ENCODE data around the gene ANKRD63. TPM values are rescaled to one million over a fixed set of nuclear protein-coding genes. Genes with fewer than 3 reads are reported as not detected.

Gene ANKRD63
- total and polyA plus RNA-seq, 10 of the 15 experiments (the other 5 are each of a cell fraction or from before 2014, with no cell fraction given) = not detected

DNA sequence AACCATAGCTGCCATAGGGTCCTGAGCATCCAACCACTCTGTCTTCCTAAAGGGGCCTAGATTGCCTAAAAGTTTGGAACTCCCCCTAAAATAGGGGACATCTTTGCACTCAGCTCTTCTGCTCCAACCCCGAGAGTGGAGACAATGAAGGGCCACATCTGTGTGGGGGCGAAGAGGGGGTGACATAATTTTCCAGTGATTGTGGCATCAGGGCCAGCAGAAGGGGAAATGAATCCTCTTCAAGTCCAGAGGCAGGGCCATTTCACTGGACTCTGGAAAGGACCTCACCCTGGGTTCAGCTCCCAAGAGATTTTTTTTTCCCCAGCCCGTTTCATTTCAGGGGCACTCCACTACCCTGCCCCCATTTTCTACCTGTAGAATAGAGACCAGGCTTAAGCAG, 4.6 kb upstream of the ANKRD63 start:
- POLR2A ChIA-PET = no interaction called here
- RAD21 ChIA-PET (ENCODE audit: unreplicated experiment) = interaction anchor here (1.1 kb wide), 1 partner anchor 50 kb away, joined by 3 read pairs; no protein-coding TSS in a partner anchor
- DNase-seq (ENCODE audit: low read depth, low spot score) = no peak
- intact Hi-C loops (cut with micrococcal nuclease; ENCODE audit: unreplicated experiment) = no loop called here
- 2% methylated on average over 3 of the region's 3 CpGs for WGBS (ENCODE audit: insufficient coverage, insufficient replicate concordance, low lambda C conversion rate, missing lambda C conversion rate)
- no peak for FAIRE-seq
- Histone ChIP-seq H3K9ac (ENCODE audit: control insufficient read depth, insufficient read depth, low read length) (no peak overlapping the region), H4K20me1 (ENCODE audit: control insufficient read depth, insufficient read depth) (no peaks in the 10 kb centered on the region), H2AFZ (ENCODE audit: control insufficient read depth, low read depth, low read length) (no peak overlapping the region), H3K27me3 (replicated peaks in 1 of 2; ENCODE audit: control insufficient read depth in 2 of 2, insufficient read depth in 2 of 2, low read length in 1 of 2) (peaks cover 3 to 8% of the 10 kb centered on the region in 2 experiments; a peak in 3 of 4 replicates), H3K9me3 (replicated peaks; ENCODE audit: control insufficient read depth, insufficient read depth, low read length) (no peaks in the 10 kb centered on the region; the same call in 2 of the 3 replicates), H3K4me3 (no peak overlapping the region), H3K27ac (ENCODE audit: control insufficient read depth, insufficient read depth) (no peak overlapping the region), H3K79me2 (ENCODE audit: control insufficient read depth, insufficient read depth, low read length) (no peaks in the 10 kb centered on the region), H3K4me2 (ENCODE audit: control insufficient read depth, insufficient read depth) (no peak overlapping the region), H3K4me1 (ENCODE audit: control insufficient read depth, insufficient read depth, low read length) (no peaks in the 10 kb centered on the region), H3K36me3 (ENCODE audit: control insufficient read depth in 2 of 2, insufficient read depth in 2 of 2, low read length in 1 of 2) (no peaks in the 10 kb centered on the region)
- CTCF ChIA-PET = interaction anchor here (0.6 to 0.8 kb wide), 2 partner anchors 30 to 177 kb away, joined by 3 to 4 read pairs; no protein-coding TSS in a partner anchor
- in situ Hi-C loops (cut with MboI) = no loop called here
- TF ChIP-seq, protein P1, sequence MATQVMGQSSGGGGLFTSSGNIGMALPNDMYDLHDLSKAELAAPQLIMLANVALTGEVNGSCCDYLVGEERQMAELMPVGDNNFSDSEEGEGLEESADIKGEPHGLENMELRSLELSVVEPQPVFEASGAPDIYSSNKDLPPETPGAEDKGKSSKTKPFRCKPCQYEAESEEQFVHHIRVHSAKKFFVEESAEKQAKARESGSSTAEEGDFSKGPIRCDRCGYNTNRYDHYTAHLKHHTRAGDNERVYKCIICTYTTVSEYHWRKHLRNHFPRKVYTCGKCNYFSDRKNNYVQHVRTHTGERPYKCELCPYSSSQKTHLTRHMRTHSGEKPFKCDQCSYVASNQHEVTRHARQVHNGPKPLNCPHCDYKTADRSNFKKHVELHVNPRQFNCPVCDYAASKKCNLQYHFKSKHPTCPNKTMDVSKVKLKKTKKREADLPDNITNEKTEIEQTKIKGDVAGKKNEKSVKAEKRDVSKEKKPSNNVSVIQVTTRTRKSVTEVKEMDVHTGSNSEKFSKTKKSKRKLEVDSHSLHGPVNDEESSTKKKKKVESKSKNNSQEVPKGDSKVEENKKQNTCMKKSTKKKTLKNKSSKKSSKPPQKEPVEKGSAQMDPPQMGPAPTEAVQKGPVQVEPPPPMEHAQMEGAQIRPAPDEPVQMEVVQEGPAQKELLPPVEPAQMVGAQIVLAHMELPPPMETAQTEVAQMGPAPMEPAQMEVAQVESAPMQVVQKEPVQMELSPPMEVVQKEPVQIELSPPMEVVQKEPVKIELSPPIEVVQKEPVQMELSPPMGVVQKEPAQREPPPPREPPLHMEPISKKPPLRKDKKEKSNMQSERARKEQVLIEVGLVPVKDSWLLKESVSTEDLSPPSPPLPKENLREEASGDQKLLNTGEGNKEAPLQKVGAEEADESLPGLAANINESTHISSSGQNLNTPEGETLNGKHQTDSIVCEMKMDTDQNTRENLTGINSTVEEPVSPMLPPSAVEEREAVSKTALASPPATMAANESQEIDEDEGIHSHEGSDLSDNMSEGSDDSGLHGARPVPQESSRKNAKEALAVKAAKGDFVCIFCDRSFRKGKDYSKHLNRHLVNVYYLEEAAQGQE (IDR thresholded peaks at IDR 0.05; ENCODE audit: low read depth, low read length) = no peak
- TF ChIP-seq TCF7 (IDR thresholded peaks at IDR 0.05; ENCODE audit: borderline replicate concordance) (no peak), HDAC2 (IDR thresholded peaks at IDR 0.05) (no peak), EZH2 (IDR thresholded peaks at IDR 0.05; ENCODE audit: borderline replicate concordance, control insufficient read depth, low read depth, low read length) (no peak), LARP7 (IDR thresholded peaks at IDR 0.05) (no peak), ZNF622 (IDR thresholded peaks at IDR 0.05) (no peak), MEF2B (IDR thresholded peaks at IDR 0.05; ENCODE audit: partially characterized antibody, poor library complexity, severe bottlenecking) (no peak), NFXL1 (IDR thresholded peaks at IDR 0.05; ENCODE audit: borderline replicate concordance) (no peak), ATF7 (IDR thresholded peaks at IDR 0.05; ENCODE audit: low read depth) (no peak), SREBF1 (IDR thresholded peaks at IDR 0.05; ENCODE audit: low read length) (no peak), ZNF24 (IDR thresholded peaks at IDR 0.05) (no peak), HCFC1 (IDR thresholded peaks at IDR 0.05; ENCODE audit: low read length) (no peak), JUND (IDR thresholded peaks at IDR 0.05; ENCODE audit: low read depth, low read length) (no peak), SIX5 (IDR thresholded peaks at IDR 0.05; ENCODE audit: low read depth, low read length, severe bottlenecking) (no peak), SMC3 (IDR thresholded peaks at IDR 0.05; ENCODE audit: borderline replicate concordance, low read length) (no peak)
- TF ChIP-seq, protein P2, sequence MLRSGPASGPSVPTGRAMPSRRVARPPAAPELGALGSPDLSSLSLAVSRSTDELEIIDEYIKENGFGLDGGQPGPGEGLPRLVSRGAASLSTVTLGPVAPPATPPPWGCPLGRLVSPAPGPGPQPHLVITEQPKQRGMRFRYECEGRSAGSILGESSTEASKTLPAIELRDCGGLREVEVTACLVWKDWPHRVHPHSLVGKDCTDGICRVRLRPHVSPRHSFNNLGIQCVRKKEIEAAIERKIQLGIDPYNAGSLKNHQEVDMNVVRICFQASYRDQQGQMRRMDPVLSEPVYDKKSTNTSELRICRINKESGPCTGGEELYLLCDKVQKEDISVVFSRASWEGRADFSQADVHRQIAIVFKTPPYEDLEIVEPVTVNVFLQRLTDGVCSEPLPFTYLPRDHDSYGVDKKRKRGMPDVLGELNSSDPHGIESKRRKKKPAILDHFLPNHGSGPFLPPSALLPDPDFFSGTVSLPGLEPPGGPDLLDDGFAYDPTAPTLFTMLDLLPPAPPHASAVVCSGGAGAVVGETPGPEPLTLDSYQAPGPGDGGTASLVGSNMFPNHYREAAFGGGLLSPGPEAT (IDR thresholded peaks at IDR 0.05; ENCODE audit: low read depth) = no peak
- TF ChIP-seq, protein P3, sequence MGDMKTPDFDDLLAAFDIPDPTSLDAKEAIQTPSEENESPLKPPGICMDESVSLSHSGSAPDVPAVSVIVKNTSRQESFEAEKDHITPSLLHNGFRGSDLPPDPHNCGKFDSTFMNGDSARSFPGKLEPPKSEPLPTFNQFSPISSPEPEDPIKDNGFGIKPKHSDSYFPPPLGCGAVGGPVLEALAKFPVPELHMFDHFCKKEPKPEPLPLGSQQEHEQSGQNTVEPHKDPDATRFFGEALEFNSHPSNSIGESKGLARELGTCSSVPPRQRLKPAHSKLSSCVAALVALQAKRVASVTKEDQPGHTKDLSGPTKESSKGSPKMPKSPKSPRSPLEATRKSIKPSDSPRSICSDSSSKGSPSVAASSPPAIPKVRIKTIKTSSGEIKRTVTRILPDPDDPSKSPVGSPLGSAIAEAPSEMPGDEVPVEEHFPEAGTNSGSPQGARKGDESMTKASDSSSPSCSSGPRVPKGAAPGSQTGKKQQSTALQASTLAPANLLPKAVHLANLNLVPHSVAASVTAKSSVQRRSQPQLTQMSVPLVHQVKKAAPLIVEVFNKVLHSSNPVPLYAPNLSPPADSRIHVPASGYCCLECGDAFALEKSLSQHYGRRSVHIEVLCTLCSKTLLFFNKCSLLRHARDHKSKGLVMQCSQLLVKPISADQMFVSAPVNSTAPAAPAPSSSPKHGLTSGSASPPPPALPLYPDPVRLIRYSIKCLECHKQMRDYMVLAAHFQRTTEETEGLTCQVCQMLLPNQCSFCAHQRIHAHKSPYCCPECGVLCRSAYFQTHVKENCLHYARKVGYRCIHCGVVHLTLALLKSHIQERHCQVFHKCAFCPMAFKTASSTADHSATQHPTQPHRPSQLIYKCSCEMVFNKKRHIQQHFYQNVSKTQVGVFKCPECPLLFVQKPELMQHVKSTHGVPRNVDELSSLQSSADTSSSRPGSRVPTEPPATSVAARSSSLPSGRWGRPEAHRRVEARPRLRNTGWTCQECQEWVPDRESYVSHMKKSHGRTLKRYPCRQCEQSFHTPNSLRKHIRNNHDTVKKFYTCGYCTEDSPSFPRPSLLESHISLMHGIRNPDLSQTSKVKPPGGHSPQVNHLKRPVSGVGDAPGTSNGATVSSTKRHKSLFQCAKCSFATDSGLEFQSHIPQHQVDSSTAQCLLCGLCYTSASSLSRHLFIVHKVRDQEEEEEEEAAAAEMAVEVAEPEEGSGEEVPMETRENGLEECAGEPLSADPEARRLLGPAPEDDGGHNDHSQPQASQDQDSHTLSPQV (IDR thresholded peaks at IDR 0.05) = no peak
- ATAC-seq = no peak
- SMC1A ChIA-PET (ENCODE audit: uncharacterized antibody, unreplicated experiment) = interaction anchor here (1.2 to 2.0 kb wide), 2 partner anchors 8 to 13 kb away, joined by 3 to 5 read pairs; no protein-coding TSS in a partner anchor
- no TSS peak for BruUV-seq (replicated peaks)

Data from GM12878 (cell line).